ENCODE results near the gene F10.

DNA sequence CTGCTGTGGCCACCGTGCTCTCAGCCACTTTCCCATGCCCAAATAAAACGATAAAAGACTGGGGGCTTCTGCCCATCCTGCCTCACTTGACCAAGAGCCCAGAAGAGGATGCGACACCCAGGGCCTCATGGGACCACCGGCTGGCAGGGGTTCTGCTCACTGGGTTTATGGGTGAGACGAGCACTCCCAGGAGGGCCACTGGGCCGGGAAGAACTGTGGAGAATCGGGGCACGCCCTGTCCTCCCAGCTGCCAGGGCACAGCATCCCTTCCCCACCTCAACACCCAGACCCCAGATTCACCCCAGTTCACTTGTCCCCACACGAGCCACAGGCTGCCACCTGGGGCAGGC is 4.7 kb upstream of the F10 start:
- no peak for TF ChIP-seq EZH2 (IDR thresholded peaks at IDR 0.05; ENCODE audit: borderline replicate concordance, insufficient read depth, low read length, poor library complexity, severe bottlenecking)
- no peak for TF ChIP-seq EP300 (conservative IDR thresholded peaks at IDR 0.05; ENCODE audit: poor library complexity, severe bottlenecking)
- TF ChIP-seq CTCF (IDR thresholded peaks at IDR 0.05; ENCODE audit: poor library complexity, severe bottlenecking) = no peak
- TF ChIP-seq REST (IDR thresholded peaks at IDR 0.05; ENCODE audit: borderline replicate concordance) = no peak
- TF ChIP-seq RAD21 (conservative IDR thresholded peaks at IDR 0.05) = no peak

All from neural cell (in vitro differentiated cells).